ENCODE results near the gene SEC31A. TPM values are rescaled to one million over a fixed set of nuclear protein-coding genes. Genes with fewer than 3 reads are reported as not detected.
A peak's percentile ranks its signal among the peaks of the same experiment; 100 is the strongest.
"Not testable (repeated sequence)": the region's sequence is repeated elsewhere in the genome, so short reads cannot be mapped to it uniquely, and the experiment has no call there.

The SEC31A gene
- total and polyA plus RNA-seq, 4 donors = 100 to 338 (median 231) TPM

- ATAC-seq (ENCODE audit: low FRiP score) (no peak), DNase-seq (no peak)
- intact Hi-C loops (cut with DNase I) = no loop called here
- Histone ChIP-seq H3K36me3 (ENCODE audit: control insufficient read depth in 1 of 2, insufficient read depth in 2 of 2, low read length in 1 of 2) (peaks cover 2 to 13% of the 10 kb centered on the region in 2 donors), H3K4me3 (ENCODE audit: low read length in 2 of 2) (no peak overlapping the region), H3K27ac (ENCODE audit: low read depth in 1 of 2, low read length in 2 of 2) (no peak overlapping the region), H3K4me1 (ENCODE audit: control insufficient read depth in 1 of 2, insufficient read depth in 2 of 2, low read length in 2 of 2) (no peaks in the 10 kb centered on the region), H3K27me3 (ENCODE audit: control insufficient read depth in 1 of 2, insufficient read depth in 2 of 2, low read length in 1 of 2) (no peaks in the 10 kb centered on the region), H3K9me3 (ENCODE audit: control insufficient read depth, low read length) (no peaks in the 10 kb centered on the region)
Observed at GRCh38 chr4:82842593-82842992, 48.4 kb downstream of the SEC31A start.

GRCh38 chr4:82839624-82840023, 51.3 kb downstream of the SEC31A start:
- ATAC-seq (ENCODE audit: low FRiP score) = no peak
- intact Hi-C loops (cut with DNase I) = no loop called here

GRCh38 chr4:82833696-82834313, 57.1 kb downstream of the SEC31A start:
- no peaks in the 10 kb centered on the region for H3K27me3 ChIP-seq (ENCODE audit: control insufficient read depth in 1 of 2, insufficient read depth in 2 of 2, low read length in 1 of 2)
- no peaks in the 10 kb centered on the region for H3K9me3 ChIP-seq (ENCODE audit: control insufficient read depth, low read length)
- no peaks in the 10 kb centered on the region for H3K4me1 ChIP-seq (ENCODE audit: control insufficient read depth in 1 of 2, insufficient read depth in 2 of 2, low read length in 2 of 2)
- DNase-seq (no peak), ATAC-seq (ENCODE audit: low FRiP score) (no peak)
- H3K36me3 ChIP-seq (ENCODE audit: control insufficient read depth in 1 of 2, insufficient read depth in 2 of 2, low read length in 1 of 2) = peaks cover 4% of the 10 kb centered on the region in 2 donors
- 5 to 10% methylated on average over 1 of the region's 1 CpG for WGBS, 2 donors
- no peak overlapping the region for H3K27ac ChIP-seq (ENCODE audit: low read depth in 1 of 2, low read length in 2 of 2)
- no peak overlapping the region for H3K4me3 ChIP-seq (ENCODE audit: low read length in 2 of 2)
- intact Hi-C loops (cut with DNase I) = no loop called here

More at GRCh38 chr4:82839624-82840023, 51.3 kb downstream of the SEC31A start:
- H3K27me3 ChIP-seq (ENCODE audit: control insufficient read depth in 1 of 2, insufficient read depth in 2 of 2, low read length in 1 of 2) = no peaks in the 10 kb centered on the region
- no peaks in the 10 kb centered on the region for H3K4me1 ChIP-seq (ENCODE audit: control insufficient read depth in 1 of 2, insufficient read depth in 2 of 2, low read length in 2 of 2)
- 42 to 50% methylated on average over 1 of the region's 1 CpG for WGBS, 2 donors
- peaks cover 2 to 12% of the 10 kb centered on the region in 2 donors for H3K36me3 ChIP-seq (ENCODE audit: control insufficient read depth in 1 of 2, insufficient read depth in 2 of 2, low read length in 1 of 2)
- DNase-seq = no peak
- no peaks in the 10 kb centered on the region for H3K9me3 ChIP-seq (ENCODE audit: control insufficient read depth, low read length)
- H3K27ac ChIP-seq (ENCODE audit: low read depth in 1 of 2, low read length in 2 of 2) = no peak overlapping the region
- H3K4me3 ChIP-seq (ENCODE audit: low read length in 2 of 2) = no peak overlapping the region

GRCh38 chr4:82833060-82833459, 57.9 kb downstream of the SEC31A start:
- H3K27me3 ChIP-seq (ENCODE audit: control insufficient read depth in 1 of 2, insufficient read depth in 2 of 2, low read length in 1 of 2); intact Hi-C loops (cut with DNase I); H3K36me3 ChIP-seq (ENCODE audit: control insufficient read depth in 1 of 2, insufficient read depth in 2 of 2, low read length in 1 of 2); ATAC-seq (ENCODE audit: low FRiP score); H3K4me1 ChIP-seq (ENCODE audit: control insufficient read depth in 1 of 2, insufficient read depth in 2 of 2, low read length in 2 of 2); H3K9me3 ChIP-seq (ENCODE audit: control insufficient read depth, low read length); DNase-seq; H3K4me3 ChIP-seq (ENCODE audit: low read length in 2 of 2); H3K27ac ChIP-seq (ENCODE audit: low read depth in 1 of 2, low read length in 2 of 2): not testable (repeated sequence)
- 78 to 79% methylated on average over 4 of the region's 4 CpGs for WGBS, 2 donors

- peaks cover 11 to 15% of the 10 kb centered on the region in 2 donors for H3K36me3 ChIP-seq (ENCODE audit: control insufficient read depth in 1 of 2, insufficient read depth in 2 of 2, low read length in 1 of 2)
- no peaks in the 10 kb centered on the region for H3K4me1 ChIP-seq (ENCODE audit: control insufficient read depth in 1 of 2, insufficient read depth in 2 of 2, low read length in 2 of 2)
- H3K27ac ChIP-seq (ENCODE audit: low read depth in 1 of 2, low read length in 2 of 2) = no peak overlapping the region
- ATAC-seq (ENCODE audit: low FRiP score) = no peak
- WGBS, 2 donors = 50 to 56% methylated on average over 3 of the region's 3 CpGs
- no peaks in the 10 kb centered on the region for H3K27me3 ChIP-seq (ENCODE audit: control insufficient read depth in 1 of 2, insufficient read depth in 2 of 2, low read length in 1 of 2)
- no peak for DNase-seq
- no peak overlapping the region for H3K4me3 ChIP-seq (ENCODE audit: low read length in 2 of 2)
- H3K9me3 ChIP-seq (ENCODE audit: control insufficient read depth, low read length) = no peaks in the 10 kb centered on the region
- intact Hi-C loops (cut with DNase I) = loop anchor here in 1 of 2 donors (10.0 kb wide), 1 partner anchor 49 kb away; no protein-coding TSS in a partner anchor
Observed at GRCh38 chr4:82825425-82825824, 65.5 kb downstream of the SEC31A start.

- H3K27ac ChIP-seq (ENCODE audit: low read depth in 1 of 2, low read length in 2 of 2) = no peak overlapping the region
- H3K9me3 ChIP-seq (ENCODE audit: control insufficient read depth, low read length) = no peaks in the 10 kb centered on the region
- 85 to 89% methylated on average over 5 of the region's 5 CpGs for WGBS, 2 donors
- no peaks in the 10 kb centered on the region for H3K4me1 ChIP-seq (ENCODE audit: control insufficient read depth in 1 of 2, insufficient read depth in 2 of 2, low read length in 2 of 2)
- DNase-seq (no peak), ATAC-seq (ENCODE audit: low FRiP score) (no peak)
- H3K4me3 ChIP-seq (ENCODE audit: low read length in 2 of 2) = no peak overlapping the region
- H3K27me3 ChIP-seq (ENCODE audit: control insufficient read depth in 1 of 2, insufficient read depth in 2 of 2, low read length in 1 of 2) = no peaks in the 10 kb centered on the region
- intact Hi-C loops (cut with DNase I) = loop anchor here in 1 of 2 donors (10.0 kb wide), 1 partner anchor 52 kb away; no protein-coding TSS in a partner anchor
- H3K36me3 ChIP-seq (ENCODE audit: control insufficient read depth in 1 of 2, insufficient read depth in 2 of 2, low read length in 1 of 2) = peaks cover 11 to 13% of the 10 kb centered on the region in 2 donors
Observed at GRCh38 chr4:82823062-82823461, 67.9 kb downstream of the SEC31A start.

GRCh38 chr4:82820689-82821088, 70.3 kb downstream of the SEC31A start:
- Histone ChIP-seq H3K4me3 (ENCODE audit: low read length in 2 of 2) (no peak overlapping the region), H3K4me1 (ENCODE audit: control insufficient read depth in 1 of 2, insufficient read depth in 2 of 2, low read length in 2 of 2) (no peaks in the 10 kb centered on the region), H3K27ac (ENCODE audit: low read depth in 1 of 2, low read length in 2 of 2) (peak overlapping the region in 1 of 2 donors; percentile 14), H3K9me3 (ENCODE audit: control insufficient read depth, low read length) (no peaks in the 10 kb centered on the region), H3K27me3 (ENCODE audit: control insufficient read depth in 1 of 2, insufficient read depth in 2 of 2, low read length in 1 of 2) (no peaks in the 10 kb centered on the region), H3K36me3 (ENCODE audit: control insufficient read depth in 1 of 2, insufficient read depth in 2 of 2, low read length in 1 of 2) (peaks cover 9 to 11% of the 10 kb centered on the region in 2 donors)
- DNase-seq (no peak), ATAC-seq (ENCODE audit: low FRiP score) (no peak)
- 12 to 21% methylated on average over 2 of the region's 2 CpGs for WGBS, 2 donors
- intact Hi-C loops (cut with DNase I) = loop anchor here in 1 of 2 donors (10.0 kb wide), 1 partner anchor 54 kb away; no protein-coding TSS in a partner anchor

- H3K4me1 ChIP-seq (ENCODE audit: control insufficient read depth in 1 of 2, insufficient read depth in 2 of 2, low read length in 2 of 2) = no peaks in the 10 kb centered on the region
- H3K27me3 ChIP-seq (ENCODE audit: control insufficient read depth in 1 of 2, insufficient read depth in 2 of 2, low read length in 1 of 2) = no peaks in the 10 kb centered on the region
- ATAC-seq (ENCODE audit: low FRiP score) (no peak), DNase-seq (no peak)
- no peaks in the 10 kb centered on the region for H3K9me3 ChIP-seq (ENCODE audit: control insufficient read depth, low read length)
- WGBS, 2 donors = 88 to 89% methylated on average over 2 of the region's 2 CpGs
- peaks cover 7% of the 10 kb centered on the region in 2 donors for H3K36me3 ChIP-seq (ENCODE audit: control insufficient read depth in 1 of 2, insufficient read depth in 2 of 2, low read length in 1 of 2)
- no peak overlapping the region for H3K27ac ChIP-seq (ENCODE audit: low read depth in 1 of 2, low read length in 2 of 2)
- H3K4me3 ChIP-seq (ENCODE audit: low read length in 2 of 2) = no peak overlapping the region
- intact Hi-C loops (cut with DNase I) = no loop called here
Observed at GRCh38 chr4:82818664-82819662, 72.0 kb downstream of the SEC31A start.

Measured in aorta (tissue), 5 donors.